H9 (cell line): Measurements from ENCODE around the gene PPIP5K1. TPM values are rescaled to one million over a fixed set of nuclear protein-coding genes. Genes with fewer than 3 reads are reported as not detected.

Source experiments
- DNase-seq: peaks from one replicate; pipeline ENCODE4 v3.0.0-alpha.2; 2017
- H2AFZ ChIP-seq: one replicate; pipeline ENCODE4 v1.6.1; 2013; ENCODE audit warnings: mild to moderate bottlenecking, low read length, control low read depth, moderate library complexity
- H2AK5ac ChIP-seq: 2 replicates; pipeline ENCODE4 v1.6.1; 2013; ENCODE audit warnings: low read length, control low read depth, mixed read lengths; ENCODE audit not compliant: insufficient read length
- H2BK120ac ChIP-seq: one replicate; pipeline ENCODE4 v1.6.1; 2013; ENCODE audit warnings: low read depth, mild to moderate bottlenecking, low read length, control low read depth, inconsistent platforms; ENCODE audit not compliant: poor library complexity, severe bottlenecking
- H2BK12ac ChIP-seq: 2 replicates; pipeline ENCODE4 v1.6.1; 2013; ENCODE audit warnings: low read length, control low read depth, mixed read lengths, low read depth; ENCODE audit not compliant: insufficient read length
- H2BK15ac ChIP-seq: 2 replicates; pipeline ENCODE4 v1.6.1; 2013; ENCODE audit warnings: low read depth, low read length, control low read depth
- H2BK20ac ChIP-seq: one replicate; pipeline ENCODE4 v1.6.1; 2013; ENCODE audit warnings: low read depth, mild to moderate bottlenecking, low read length, control low read depth, inconsistent platforms; ENCODE audit not compliant: poor library complexity, severe bottlenecking
- H2BK5ac ChIP-seq: 2 replicates; pipeline ENCODE4 v1.6.1; 2013; ENCODE audit warnings: low read length, control low read depth, mixed read lengths; ENCODE audit not compliant: insufficient read length
- H3K14ac ChIP-seq: 2 replicates; pipeline ENCODE4 v1.6.1; 2013; ENCODE audit warnings: low read length, control low read depth; ENCODE audit not compliant: insufficient read depth
- H3K18ac ChIP-seq: 2 replicates; pipeline ENCODE4 v1.6.1; 2013; ENCODE audit warnings: low read depth, mild to moderate bottlenecking, mixed read lengths, low read length, control low read depth; ENCODE audit not compliant: insufficient read length
- H3K23ac ChIP-seq: 2 replicates; pipeline ENCODE4 v1.6.1; 2013; ENCODE audit warnings: low read length, control low read depth, mixed read lengths, low read depth; ENCODE audit not compliant: insufficient read length
- H3K23me2 ChIP-seq: 2 replicates; pipeline ENCODE4 v1.6.1; 2013; ENCODE audit warnings: low read depth, mild to moderate bottlenecking, mixed read lengths, low read length, control low read depth; ENCODE audit not compliant: insufficient read length, poor library complexity, severe bottlenecking
- H3K27ac ChIP-seq: 2 replicates; pipeline ENCODE4 v1.5.1; 2013; ENCODE audit warnings: low read length, control low read depth, mixed read lengths, low read depth; ENCODE audit not compliant: insufficient read length
- H3K27me3 ChIP-seq: 2 replicates; pipeline ENCODE4 v1.6.1; 2013; ENCODE audit warnings: low read length, control low read depth, inconsistent platforms; ENCODE audit not compliant: insufficient read depth
- H3K4ac ChIP-seq: 2 replicates; pipeline ENCODE4 v1.6.1; 2013; ENCODE audit warnings: low read depth, mild to moderate bottlenecking, control low read depth, inconsistent platforms, low read length, moderate library complexity
- H3K4me1 ChIP-seq: 2 replicates; pipeline ENCODE4 v1.6.1; 2013; ENCODE audit warnings: low read length, control low read depth, inconsistent platforms; ENCODE audit not compliant: insufficient read depth
- H3K4me2 ChIP-seq: 2 replicates; pipeline ENCODE4 v1.6.1; 2013; ENCODE audit warnings: low read length, control low read depth, mixed read lengths; ENCODE audit not compliant: insufficient read length, insufficient read depth
- H3K56ac ChIP-seq: 2 replicates; pipeline ENCODE4 v1.6.1; 2013; ENCODE audit warnings: low read depth, mild to moderate bottlenecking, mixed read lengths, low read length, control low read depth; ENCODE audit not compliant: insufficient read length
- H3K79me1 ChIP-seq: 2 replicates; pipeline ENCODE4 v1.6.1; 2013; ENCODE audit warnings: low read depth, mild to moderate bottlenecking, moderate library complexity, low read length, control low read depth, inconsistent platforms; ENCODE audit not compliant: insufficient read depth, poor library complexity, severe bottlenecking
- H3K79me2 ChIP-seq: 2 replicates; pipeline ENCODE4 v1.6.1; 2013; ENCODE audit warnings: low read length, control low read depth, inconsistent platforms; ENCODE audit not compliant: insufficient read depth
- H3K9ac ChIP-seq: 2 replicates; pipeline ENCODE4 v1.6.1; 2013; ENCODE audit warnings: low read length, control low read depth, mixed read lengths; ENCODE audit not compliant: insufficient read length; ENCODE audit errors: extremely low read depth
- H3K9me3 ChIP-seq: one replicate; pipeline ENCODE4 v1.6.1; 2013; ENCODE audit warnings: low read depth, low read length, inconsistent platforms; ENCODE audit not compliant: control insufficient read depth
- H3T11ph ChIP-seq: one replicate; pipeline ENCODE4 v1.6.1; 2013; ENCODE audit warnings: mild to moderate bottlenecking, low read length, control low read depth, inconsistent platforms
- H4K20me1 ChIP-seq: one replicate; pipeline ENCODE4 v1.6.1; 2013; ENCODE audit not compliant: control insufficient read depth, insufficient read length, insufficient read depth
- H4K5ac ChIP-seq: 2 replicates; pipeline ENCODE4 v1.6.1; 2013; ENCODE audit warnings: low read depth, mild to moderate bottlenecking, mixed read lengths, low read length, control low read depth; ENCODE audit not compliant: insufficient read length
- H4K8ac ChIP-seq: replicated peaks from 2 replicates; pipeline ENCODE4 v1.6.1; 2013; ENCODE audit warnings: low read length, control low read depth, mixed read lengths, low read depth; ENCODE audit not compliant: insufficient read length
- H4K91ac ChIP-seq: 2 replicates; pipeline ENCODE4 v1.6.1; 2013; ENCODE audit warnings: low read depth, mild to moderate bottlenecking, moderate library complexity, mixed read lengths, low read length, control low read depth; ENCODE audit not compliant: insufficient read length
- H3K27ac Mint-ChIP-seq, 3 experiments: 2 replicates in 2 of 3; 3 replicates in 1 of 3; pipeline ENCODE4 v1.8.0; 2020 to 2021; ENCODE audit warnings: mixed read lengths in 3 of 3, mild to moderate bottlenecking in 1 of 3, moderate library complexity in 1 of 3
- H3K27me3 Mint-ChIP-seq: 2 replicates; pipeline ENCODE4 v1.8.0; 2021; ENCODE audit warnings: low read depth, mild to moderate bottlenecking, moderate library complexity, mixed read lengths
- H3K36me3 Mint-ChIP-seq, 3 experiments: 2 replicates in 2 of 3; 3 replicates in 1 of 3; pipeline ENCODE4 v1.8.0; 2020 to 2021; ENCODE audit warnings: low read depth in 3 of 3, mixed read lengths in 3 of 3; ENCODE audit not compliant: insufficient read depth in 1 of 3
- H3K4me1 Mint-ChIP-seq, 2 experiments: 2 replicates each; pipeline ENCODE4 v1.8.0; 2020; ENCODE audit warnings: mixed read lengths in 2 of 2
- H3K4me3 Mint-ChIP-seq, 2 experiments: 2 replicates in 1 of 2; 3 replicates in 1 of 2; pipeline ENCODE4 v1.8.0; 2020 to 2021; ENCODE audit warnings: mild to moderate bottlenecking in 2 of 2, mixed read lengths in 2 of 2, moderate library complexity in 1 of 2
- H3K9me3 Mint-ChIP-seq, 2 experiments: 2 replicates in 1 of 2; 3 replicates in 1 of 2; pipeline ENCODE4 v1.8.0; 2020; ENCODE audit warnings: mild to moderate bottlenecking in 2 of 2, mixed read lengths in 2 of 2, moderate library complexity in 1 of 2
- CTCF ChIP-seq: fragments of 200-600 bp; sonication (generic); conservative IDR thresholded peaks from 3 replicates; pipeline ENCODE4 v1.8.0; 2021; ENCODE audit warnings: antibody characterized with exemption, mild to moderate bottlenecking
- WGBS: extraction: QIAGEN DNeasy Blood & Tissue Kit; methylation state at CpG from one replicate; pipeline ENCODE4 v1.1.7; 2013; ENCODE audit warnings: missing lambda C conversion rate, low lambda C conversion rate, mixed read lengths; ENCODE audit not compliant: insufficient read length; ENCODE audit errors: extremely low coverage; 5-methylcytosine and 5-hydroxymethylcytosine counted together
- total RNA-seq: library from RNA; stranded (reverse); gene quantifications from 2 replicates; pipeline ENCODE4 v1.2.1, GENCODE V29; 2021

Gene PPIP5K1
- total RNA-seq, 1 experiment from 2014 or later: 28.5 TPM

GRCh38 chr15:43526261-43526930 lies 63.6 kb downstream of the PPIP5K1 start:
- no peak for TF ChIP-seq CTCF
- no peak overlapping the region for H2BK15ac ChIP-seq
- no peak overlapping the region for H3K9ac ChIP-seq
- H2BK5ac ChIP-seq: no peak overlapping the region
- no peak overlapping the region for H4K5ac ChIP-seq
- H3K23ac ChIP-seq: no peak overlapping the region
- H3K27me3 ChIP-seq: 0 out of 2 replicates have a peak, but pooled peaks cover 2% of the 10 kb centered on the region
- WGBS: no CpG with 5 or more reads among the region's 11 CpGs
- no peak overlapping the region for H3K4me3 Mint-ChIP-seq
- no peaks in the 10 kb centered on the region for H4K20me1 ChIP-seq
- H2BK20ac ChIP-seq: no peak overlapping the region
- no peaks in the 10 kb centered on the region; a peak in 1 of 5 replicates for H3K9me3 Mint-ChIP-seq
- H3K9me3 ChIP-seq: no peaks in the 10 kb centered on the region
- H3K4me2 ChIP-seq: no peak overlapping the region
- H3K36me3 Mint-ChIP-seq: peaks cover 0 to 7% (median 2%) of the 10 kb centered on the region in 3 experiments; a peak in 2 of 7 replicates
- no peaks in the 10 kb centered on the region for H3K79me2 ChIP-seq
- H2BK120ac ChIP-seq: no peak overlapping the region
- H3K56ac ChIP-seq: no peak overlapping the region
- H3K4me1 Mint-ChIP-seq: peaks cover 15 to 24% of the 10 kb centered on the region in 2 experiments
- H3T11ph ChIP-seq: no peak overlapping the region
- H4K91ac ChIP-seq: no peak overlapping the region
- no peak overlapping the region for H3K4ac ChIP-seq
- H3K27ac ChIP-seq: no peak overlapping the region
- H2BK12ac ChIP-seq: no peak overlapping the region
- no peak for DNase-seq
- no peaks in the 10 kb centered on the region for H3K23me2 ChIP-seq
- H3K18ac ChIP-seq: no peak overlapping the region
- no peak overlapping the region for H2AFZ ChIP-seq
- H2AK5ac ChIP-seq: no peak overlapping the region
- H3K4me1 ChIP-seq: peaks cover 6% of the 10 kb centered on the region; the same call in 1 of the 2 replicates
- peaks cover 48% of the 10 kb centered on the region for H3K27me3 Mint-ChIP-seq
- no peak overlapping the region for H4K8ac ChIP-seq
- no peak overlapping the region; the same call in 1 of the 2 replicates for H3K14ac ChIP-seq
- H3K79me1 ChIP-seq: no peaks in the 10 kb centered on the region
- H3K27ac Mint-ChIP-seq: no peak overlapping the region; a peak in 1 of 7 replicates
